ENCODE data around the gene KRTAP10-6.
"Not testable (repeated sequence)": the region's sequence is repeated elsewhere in the genome, so short reads cannot be mapped to it uniquely, and the experiment has no call there.

KRTAP10-6 gene

DNA sequence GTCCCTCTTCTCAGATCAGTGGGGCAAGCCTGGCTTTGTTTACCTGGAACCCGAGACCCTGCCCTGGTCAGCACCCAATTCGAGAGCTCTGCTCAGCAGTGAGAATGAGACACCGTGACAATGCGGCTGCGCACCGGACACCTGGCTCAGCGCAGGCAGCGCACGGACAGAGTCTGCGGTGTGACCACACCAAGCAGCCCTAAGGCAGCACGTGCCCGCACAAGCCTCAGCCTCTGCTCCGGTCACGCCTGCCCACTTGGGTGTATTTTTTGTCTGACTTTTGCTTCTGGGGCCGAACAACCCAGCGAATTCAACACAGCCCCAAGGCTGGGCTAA, 24.3 kb upstream of the KRTAP10-6 start:
- DNase-seq = no peak

- no peak for DNase-seq
Measured at GRCh38 chr21:44615911-44616590, 23.7 kb upstream of the KRTAP10-6 start.

GRCh38 chr21:44615466-44615865, 23.2 kb upstream of the KRTAP10-6 start:
- DNase-seq = no peak

GRCh38 chr21:44614961-44615391, 22.7 kb upstream of the KRTAP10-6 start:
- DNase-seq = no peak

- DNase-seq = no peak
Measured at GRCh38 chr21:44614161-44614631, 21.9 kb upstream of the KRTAP10-6 start.

DNA sequence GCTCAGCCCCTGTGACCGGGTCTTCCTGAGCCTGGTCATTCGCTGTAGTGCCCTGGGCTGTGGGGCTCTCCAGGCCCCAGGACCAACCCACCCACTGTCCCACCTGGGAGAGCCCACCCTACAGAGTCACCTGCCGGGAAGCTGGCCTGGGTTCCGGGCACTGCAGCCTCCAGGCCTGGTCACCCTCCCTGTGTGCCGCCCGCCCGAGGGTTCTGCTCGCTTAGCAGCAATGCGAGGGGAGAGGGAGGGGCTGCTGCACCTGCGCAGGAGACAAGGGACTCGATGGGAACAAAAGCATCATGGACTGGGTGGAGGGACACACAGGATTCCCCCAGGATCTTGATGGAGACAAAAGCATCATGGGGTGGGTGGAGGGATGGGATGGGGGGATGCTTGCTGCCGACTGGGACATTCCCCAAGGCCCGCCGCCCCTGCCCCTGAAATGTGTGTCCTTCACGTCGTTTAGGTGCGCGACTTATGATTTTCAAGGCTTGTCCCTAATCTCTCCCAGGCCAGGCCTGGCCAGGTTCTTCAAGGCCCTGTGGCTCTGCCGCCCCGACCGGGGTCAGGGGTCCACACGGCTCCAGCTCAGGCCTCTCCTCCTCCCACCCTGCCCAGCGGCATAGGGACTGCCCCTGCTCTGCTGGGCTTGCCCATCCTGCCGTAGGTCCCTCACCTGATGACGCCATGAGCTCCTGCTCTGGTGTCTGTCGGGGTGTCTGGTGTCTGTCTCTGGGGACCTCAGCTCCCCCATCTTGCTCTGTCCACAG, 21.3 kb upstream of the KRTAP10-6 start:
- no peak for DNase-seq

- DNase-seq = no peak
Measured at GRCh38 chr21:44612669-44613229, 20.4 kb upstream of the KRTAP10-6 start.

DNA sequence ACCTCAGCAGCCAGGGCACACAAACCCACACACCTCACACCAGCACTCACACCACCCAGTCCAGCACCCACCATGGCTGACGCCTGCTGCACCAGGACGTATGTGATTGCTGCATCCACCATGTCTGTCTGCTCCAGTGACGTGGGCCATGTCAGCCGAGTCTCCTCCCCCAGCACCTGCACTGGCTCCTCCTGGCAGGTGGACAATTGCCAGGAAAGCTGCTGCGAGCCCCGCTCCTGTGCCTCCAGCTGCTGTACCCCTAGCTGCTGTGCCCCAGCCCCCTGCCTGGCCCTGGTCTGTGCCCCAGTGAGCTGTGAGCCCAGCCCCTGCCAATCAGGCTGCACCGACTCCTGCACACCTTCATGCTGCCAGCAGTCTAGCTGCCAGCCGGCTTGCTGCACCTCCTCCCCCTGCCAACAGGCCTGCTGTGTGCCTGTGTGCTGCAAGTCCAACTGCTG, 19.8 kb upstream of the KRTAP10-6 start, which contains the start of gene KRTAP10-8:
TSS of gene KRTAP10-8 (plus strand) at position 51 of the 458 bp plus-strand sequence. CDS start at position 73, 22 bp downstream.
- no peak for DNase-seq

GRCh38 chr21:44611551-44611950, 19.2 kb upstream of the KRTAP10-6 start:
- no peak for DNase-seq

DNA sequence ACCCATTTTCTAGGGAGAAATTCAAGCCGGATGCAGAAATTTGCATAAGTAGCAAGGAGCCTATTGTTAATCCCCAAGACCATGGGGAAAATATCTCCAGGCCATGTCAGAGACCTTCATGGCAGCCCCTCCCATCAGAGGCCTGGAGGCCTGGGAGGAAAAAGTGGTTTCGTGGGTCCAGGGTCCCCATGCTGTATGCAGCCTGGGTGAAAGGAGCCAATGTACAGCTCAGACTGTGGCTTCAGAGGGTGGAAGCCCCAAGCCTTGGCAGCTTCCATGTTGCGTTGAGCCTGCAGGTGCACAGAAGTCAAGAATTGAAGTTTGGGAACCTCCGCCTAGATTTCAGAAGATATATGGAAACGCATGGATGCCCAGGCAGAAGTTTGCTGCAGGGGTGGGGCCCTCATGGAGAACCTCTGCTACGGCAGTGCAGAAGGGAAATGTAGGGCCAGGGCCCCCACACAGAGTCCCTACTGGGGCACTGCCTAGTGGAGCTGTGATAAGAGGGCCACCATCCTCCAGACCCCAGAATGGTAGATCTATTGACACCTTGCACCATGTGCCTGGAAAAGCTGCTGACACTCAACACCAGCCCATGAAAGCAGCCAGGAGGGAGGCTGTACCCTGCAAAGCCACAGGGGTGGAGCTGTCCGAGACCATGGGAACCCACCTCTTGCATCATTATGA, 18.0 kb upstream of the KRTAP10-6 start:
- not testable (repeated sequence) for DNase-seq

GRCh38 chr21:44609193-44609592, 16.9 kb upstream of the KRTAP10-6 start:
- DNase-seq = no peak

DNA sequence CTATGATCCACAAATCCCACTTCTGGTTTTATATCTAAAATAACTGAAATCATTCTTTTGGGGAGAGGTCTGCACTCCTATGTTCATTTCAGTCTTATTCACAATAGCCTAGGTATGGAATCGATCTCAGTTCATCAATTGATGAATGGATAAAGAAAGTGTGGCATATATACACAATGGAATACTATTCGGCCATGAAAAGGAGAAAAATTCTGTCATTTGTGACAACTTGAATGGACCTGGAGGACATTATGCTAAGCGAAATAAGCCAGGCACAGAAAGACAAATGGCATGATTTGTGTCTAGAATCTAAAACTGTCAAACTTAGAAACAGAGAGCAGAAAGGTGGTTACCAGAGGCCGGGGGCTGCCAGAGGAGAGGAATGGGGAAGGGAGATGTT, 14.2 kb upstream of the KRTAP10-6 start:
- no peak for DNase-seq

DNA sequence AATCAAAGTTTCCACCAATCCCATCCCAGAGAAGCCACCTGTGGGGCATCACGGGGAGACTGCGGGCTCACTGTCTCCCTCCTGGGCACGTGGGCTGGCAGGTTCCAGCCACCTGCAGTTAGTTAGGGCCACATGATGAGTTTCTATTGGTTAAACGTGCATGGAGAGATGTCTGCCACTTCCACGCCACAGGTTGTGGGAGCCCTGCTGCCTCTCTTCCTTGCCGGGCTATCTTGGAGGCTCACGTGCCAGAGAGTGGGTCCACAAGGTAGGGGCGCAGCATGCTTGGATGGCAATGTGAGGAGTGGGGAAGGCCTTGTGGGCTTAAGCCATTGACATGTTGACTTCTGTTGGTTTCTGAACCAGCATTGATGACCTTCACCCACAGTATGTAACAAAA, 11.6 kb upstream of the KRTAP10-6 start:
- no peak for DNase-seq

DNA sequence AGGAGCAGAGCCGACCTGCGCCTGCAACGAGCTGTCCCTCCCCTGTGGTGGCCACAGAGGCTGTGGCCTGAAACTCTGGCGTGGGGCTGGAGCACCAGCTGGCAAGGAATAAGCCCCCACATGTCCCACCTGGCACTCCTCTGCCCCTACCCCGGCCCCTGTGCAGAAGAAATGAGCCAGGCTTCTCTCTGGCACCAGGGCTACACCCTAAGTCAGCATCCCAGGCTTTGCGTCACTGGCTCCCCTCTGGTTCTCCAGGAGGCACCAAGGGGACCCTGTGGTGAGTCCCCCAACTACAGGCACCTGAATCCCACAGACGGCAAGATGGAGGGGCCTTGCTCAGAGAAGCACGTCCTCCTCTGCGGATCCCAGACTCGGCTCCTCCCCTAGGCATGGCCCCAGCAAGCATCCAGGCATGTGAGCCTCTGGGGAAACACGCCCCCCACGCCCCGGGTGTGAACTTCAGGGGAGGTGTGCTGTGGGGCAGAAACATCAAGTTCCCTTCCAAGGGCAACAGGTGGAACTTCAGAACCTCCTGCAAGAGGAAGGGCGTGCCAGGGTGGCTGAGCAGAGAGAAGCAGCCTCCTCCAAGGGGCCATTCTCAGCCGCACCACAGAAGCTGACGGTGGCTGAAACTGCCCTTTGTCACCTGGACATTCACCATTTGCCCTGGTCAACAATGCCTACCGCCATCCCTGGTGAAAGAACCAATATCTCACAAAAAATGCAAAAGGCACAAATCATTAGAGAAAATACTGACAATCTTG, 11.0 kb upstream of the KRTAP10-6 start:
- no peak for DNase-seq

DNA sequence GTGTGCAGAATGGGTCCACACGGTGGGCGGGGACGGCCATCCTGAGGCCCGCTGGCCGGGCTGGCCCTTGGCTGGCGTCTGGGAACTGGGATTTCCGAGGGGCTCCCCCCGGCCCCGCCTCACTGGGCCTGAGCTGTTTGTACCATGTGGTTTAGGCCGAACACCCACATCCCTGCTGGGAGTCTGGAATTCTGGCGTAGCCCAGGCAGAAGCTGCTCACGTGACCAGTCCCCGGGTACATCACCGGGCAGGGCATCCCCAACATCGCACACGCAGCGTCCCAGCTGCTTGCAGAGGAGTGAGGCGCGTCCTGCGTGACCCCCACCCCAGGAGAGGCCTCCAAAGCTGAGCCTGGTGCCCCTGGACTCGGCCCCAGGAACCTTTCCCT, 10.2 kb upstream of the KRTAP10-6 start:
- DNase-seq = no peak

- no peak for DNase-seq
Measured at GRCh38 chr21:44601596-44602462, 9.5 kb upstream of the KRTAP10-6 start.

- DNase-seq = not testable (repeated sequence)
Measured at GRCh38 chr21:44601091-44601490, 8.8 kb upstream of the KRTAP10-6 start.

GRCh38 chr21:44600118-44600978, 8.0 kb upstream of the KRTAP10-6 start, which contains the start of gene KRTAP10-7:
Gene KRTAP10-7 (plus strand): TSS chr21:44600597. CDS start chr21:44600622, 25 bp downstream.
- not testable (repeated sequence) for DNase-seq

DNA sequence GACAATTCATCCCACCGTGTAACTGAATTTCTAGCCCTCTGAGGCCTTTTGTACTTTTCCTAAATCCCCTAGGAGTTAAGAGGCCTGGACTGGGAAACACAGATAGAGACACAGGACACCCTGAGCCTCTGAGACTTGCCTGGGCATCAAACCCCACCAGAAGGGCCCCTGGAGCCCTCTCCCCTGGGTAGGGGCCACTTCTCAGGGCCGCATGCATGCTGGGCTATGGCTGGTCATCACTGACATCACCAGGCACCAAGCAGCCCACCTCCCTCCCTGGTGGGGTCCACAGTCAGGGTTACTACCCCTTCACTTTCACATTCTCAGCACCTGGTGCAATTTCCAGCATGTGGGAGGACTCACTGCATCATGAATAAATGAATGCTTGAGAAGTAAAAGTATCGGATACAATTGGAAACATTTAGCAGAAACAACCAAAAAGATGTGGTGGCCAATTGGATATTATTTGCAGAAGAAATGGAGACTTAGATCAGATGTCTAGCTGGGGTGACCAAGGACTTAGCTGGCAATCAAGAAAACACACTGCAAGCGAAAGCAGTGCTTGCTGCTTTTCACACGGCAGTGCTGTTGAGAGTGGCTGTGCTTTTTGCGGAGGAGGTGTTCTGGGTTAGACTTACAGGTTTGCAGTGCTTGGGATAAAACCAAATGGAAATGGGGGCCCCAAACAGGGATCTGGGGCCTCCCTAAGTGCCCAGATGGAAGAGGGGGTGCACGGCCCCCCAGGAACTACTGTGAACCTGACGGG, 7.1 kb upstream of the KRTAP10-6 start:
- DNase-seq = no peak

All from T-helper 9 cell (primary cell).